ENCODE results near the gene PCYT1A. TPM values are rescaled to one million over a fixed set of nuclear protein-coding genes. Genes with fewer than 3 reads are reported as not detected.

The PCYT1A gene
- total and polyA plus RNA-seq, 8 donors, result 36.2 to 71.0 (median 41.7) TPM

DNA sequence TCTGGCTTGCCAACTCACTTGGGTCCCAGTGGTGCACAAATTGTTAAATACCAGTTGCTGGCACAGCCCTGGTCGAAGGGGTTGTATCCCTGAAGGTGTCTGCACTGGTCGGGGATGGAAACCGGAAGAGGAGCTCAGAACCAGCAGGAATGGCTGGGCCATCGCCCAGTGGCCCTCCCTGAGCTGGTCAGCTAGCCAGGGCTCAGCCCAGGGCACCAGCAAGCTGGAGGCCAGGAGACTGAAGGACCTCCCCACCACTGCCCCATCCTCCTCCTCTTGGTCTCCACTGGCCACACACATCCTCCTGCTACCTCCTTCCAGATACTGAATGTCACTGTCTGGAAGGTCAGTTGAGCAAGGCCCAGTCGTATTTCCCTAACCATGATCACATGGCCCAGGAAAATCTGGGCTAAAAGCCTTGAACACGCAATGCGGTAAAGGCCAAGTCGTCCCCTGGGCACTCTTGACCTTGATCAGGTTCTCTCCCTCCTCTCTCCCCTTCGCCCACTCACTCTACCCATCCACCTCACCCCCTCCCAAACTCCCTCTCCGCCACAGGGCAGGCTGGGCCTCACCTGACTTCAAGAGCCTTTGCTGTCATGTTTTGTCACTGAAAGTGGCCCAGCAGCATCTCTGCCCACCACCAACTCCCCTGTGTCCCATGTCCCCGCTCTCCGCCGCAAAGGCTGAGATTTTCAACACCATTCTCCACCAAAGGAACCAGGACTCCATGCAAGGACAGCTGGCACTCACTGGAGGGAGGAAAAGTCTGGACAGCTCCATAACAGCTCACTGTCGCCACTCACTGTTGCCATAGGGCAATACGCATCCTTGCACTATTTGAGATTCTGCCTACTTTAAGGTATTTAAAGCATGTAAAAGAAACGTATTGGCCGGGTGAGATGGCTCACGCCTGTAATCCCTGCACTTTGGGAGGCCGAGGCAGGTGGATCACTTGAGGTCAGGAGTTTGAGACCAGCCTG lies 88.5 kb downstream of the PCYT1A start:
- no peaks in the 10 kb centered on the region for H3K9me3 ChIP-seq
- ATAC-seq (no peak), DNase-seq (no peak)
- TF ChIP-seq, protein P1, sequence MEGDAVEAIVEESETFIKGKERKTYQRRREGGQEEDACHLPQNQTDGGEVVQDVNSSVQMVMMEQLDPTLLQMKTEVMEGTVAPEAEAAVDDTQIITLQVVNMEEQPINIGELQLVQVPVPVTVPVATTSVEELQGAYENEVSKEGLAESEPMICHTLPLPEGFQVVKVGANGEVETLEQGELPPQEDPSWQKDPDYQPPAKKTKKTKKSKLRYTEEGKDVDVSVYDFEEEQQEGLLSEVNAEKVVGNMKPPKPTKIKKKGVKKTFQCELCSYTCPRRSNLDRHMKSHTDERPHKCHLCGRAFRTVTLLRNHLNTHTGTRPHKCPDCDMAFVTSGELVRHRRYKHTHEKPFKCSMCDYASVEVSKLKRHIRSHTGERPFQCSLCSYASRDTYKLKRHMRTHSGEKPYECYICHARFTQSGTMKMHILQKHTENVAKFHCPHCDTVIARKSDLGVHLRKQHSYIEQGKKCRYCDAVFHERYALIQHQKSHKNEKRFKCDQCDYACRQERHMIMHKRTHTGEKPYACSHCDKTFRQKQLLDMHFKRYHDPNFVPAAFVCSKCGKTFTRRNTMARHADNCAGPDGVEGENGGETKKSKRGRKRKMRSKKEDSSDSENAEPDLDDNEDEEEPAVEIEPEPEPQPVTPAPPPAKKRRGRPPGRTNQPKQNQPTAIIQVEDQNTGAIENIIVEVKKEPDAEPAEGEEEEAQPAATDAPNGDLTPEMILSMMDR (IDR thresholded peaks at IDR 0.05), result no peak
- H3K27me3 ChIP-seq, result peaks cover 0 to 9% of the 10 kb centered on the region in 2 donors
- intact Hi-C loops (cut with DNase I), result no loop called here
- no peaks in the 10 kb centered on the region for H3K36me3 ChIP-seq
- no peak overlapping the region for H3K4me3 ChIP-seq
- H3K4me1 ChIP-seq, result peaks cover 0 to 40% of the 10 kb centered on the region in 2 donors
- H3K27ac ChIP-seq, result no peak overlapping the region

DNA sequence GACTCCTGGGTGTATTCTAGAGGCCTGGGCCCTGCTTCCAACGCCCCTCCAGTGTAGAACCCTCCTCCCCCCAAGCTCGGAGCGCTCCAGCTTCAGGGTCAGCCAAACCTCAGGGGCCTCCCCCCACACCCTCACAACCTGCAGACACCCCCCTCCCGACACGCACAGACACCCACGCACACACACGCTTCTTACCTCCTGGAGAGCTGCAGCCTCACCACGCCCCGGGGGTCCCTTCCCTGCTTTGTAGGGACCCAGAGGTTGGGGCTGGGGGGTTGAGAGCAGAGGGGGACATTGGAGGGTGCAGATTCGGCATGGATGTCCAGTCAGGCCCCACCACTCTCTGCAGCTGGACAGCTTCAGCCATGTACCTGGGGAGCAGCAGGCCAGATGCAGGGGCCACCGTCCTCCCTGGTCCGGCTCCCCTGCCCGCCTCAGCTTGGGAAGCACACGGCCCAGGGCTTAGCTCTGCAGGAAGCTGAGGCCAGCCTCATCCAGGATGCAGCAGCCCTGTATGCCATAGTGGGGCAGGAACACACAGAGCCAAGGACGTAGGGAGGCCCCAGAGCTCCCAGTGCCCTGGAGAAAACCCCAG lies 89.3 kb downstream of the PCYT1A start:
- intact Hi-C loops (cut with DNase I), result no loop called here
- ATAC-seq (no peak), DNase-seq (peak in 1 of 4 donors; percentile 46)
- Histone ChIP-seq H3K27me3 (peaks cover 0 to 3% of the 10 kb centered on the region in 2 donors), H3K4me1 (peaks cover 0 to 40% of the 10 kb centered on the region in 2 donors), H3K9me3 (no peaks in the 10 kb centered on the region), H3K36me3 (no peaks in the 10 kb centered on the region), H3K4me3 (no peak overlapping the region), H3K27ac (no peak overlapping the region)
- TF ChIP-seq, protein P1 (IDR thresholded peaks at IDR 0.05), result no peak

DNA sequence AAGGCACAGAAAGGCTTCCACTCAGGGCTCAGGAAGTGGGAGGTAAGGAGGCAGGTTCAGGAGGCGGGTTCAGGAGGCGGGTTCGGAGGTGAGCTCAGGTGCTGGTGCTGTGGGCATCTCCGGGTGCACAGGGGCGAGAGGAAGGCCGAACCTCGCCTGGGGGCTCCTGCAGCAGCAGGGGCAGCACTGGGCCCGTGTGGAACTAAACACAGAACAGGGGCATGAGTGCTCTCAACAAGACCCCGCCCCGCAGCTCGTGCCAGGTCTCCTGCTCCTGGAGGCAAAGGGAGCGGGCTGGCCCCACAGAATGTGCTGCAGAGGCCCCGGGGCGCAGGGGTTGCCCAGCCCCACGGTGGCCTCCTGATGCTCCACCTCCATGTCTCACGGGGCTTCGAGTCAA lies 90.0 kb downstream of the PCYT1A start:
- Histone ChIP-seq H3K4me3 (no peak overlapping the region), H3K4me1 (peaks cover 0 to 40% of the 10 kb centered on the region in 2 donors), H3K27me3 (no peaks in the 10 kb centered on the region), H3K36me3 (no peaks in the 10 kb centered on the region), H3K9me3 (no peaks in the 10 kb centered on the region), H3K27ac (no peak overlapping the region)
- intact Hi-C loops (cut with DNase I), result no loop called here
- DNase-seq, result peak in 1 of 4 donors; percentile 61
- TF ChIP-seq, protein P1 (IDR thresholded peaks at IDR 0.05), result no peak
- ATAC-seq, result no peak

DNA sequence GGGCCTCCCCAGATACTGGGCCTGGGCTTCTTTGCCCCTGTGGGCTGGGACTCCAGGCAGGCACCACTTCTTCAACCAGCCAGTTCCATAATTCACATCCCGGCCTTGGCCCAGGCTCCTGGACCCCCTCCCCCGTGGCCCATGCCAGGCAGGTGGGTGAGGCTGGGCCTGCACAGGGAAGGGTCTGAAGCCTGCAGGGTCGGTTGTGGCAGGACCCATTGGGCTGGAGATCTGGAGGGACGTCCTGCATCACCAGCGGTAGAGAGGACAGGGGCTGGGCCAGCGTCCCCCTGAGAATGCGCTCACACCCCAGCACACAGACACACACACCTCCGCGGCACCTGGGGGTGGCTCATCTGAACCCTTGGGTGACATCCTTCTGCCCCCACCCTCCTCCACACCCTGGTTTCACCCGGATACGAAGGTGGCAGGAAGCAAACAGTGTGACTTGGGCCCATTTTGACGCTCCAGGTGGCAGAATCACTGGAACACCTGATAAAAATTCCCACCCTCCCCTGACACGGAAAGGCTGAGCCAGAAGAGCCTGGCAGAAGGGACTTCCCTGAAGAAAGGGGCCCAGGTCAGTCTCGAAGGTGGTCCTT lies 91.8 kb downstream of the PCYT1A start:
- ATAC-seq (no peak), DNase-seq (peak in 1 of 4 donors; percentile 76)
- no peak overlapping the region for H3K4me3 ChIP-seq
- H3K27me3 ChIP-seq, result no peaks in the 10 kb centered on the region
- intact Hi-C loops (cut with DNase I), result no loop called here
- TF ChIP-seq, protein P1 (IDR thresholded peaks at IDR 0.05), result no peak
- no peaks in the 10 kb centered on the region for H3K9me3 ChIP-seq
- H3K36me3 ChIP-seq, result no peaks in the 10 kb centered on the region
- peaks cover 0 to 52% of the 10 kb centered on the region in 2 donors for H3K4me1 ChIP-seq
- H3K27ac ChIP-seq, result no peak overlapping the region

DNA sequence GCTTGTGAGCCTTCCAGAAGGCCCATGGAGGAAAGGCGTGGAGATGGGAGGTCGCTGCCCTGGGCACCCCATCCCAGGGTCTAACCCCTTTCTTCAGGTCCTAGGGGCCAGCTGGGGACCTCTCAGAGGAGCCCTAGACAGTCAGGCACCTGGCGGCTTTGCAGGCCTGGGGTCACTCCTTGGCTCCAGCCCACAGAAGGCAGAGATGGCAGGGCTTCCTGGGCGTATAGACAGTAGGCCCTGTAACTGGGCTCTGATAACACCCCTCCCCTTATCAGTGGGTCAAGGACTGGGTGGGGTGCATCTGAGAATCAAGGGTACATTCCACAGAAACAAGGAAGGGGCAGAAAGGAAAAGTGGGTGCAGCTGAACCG lies 93.0 kb downstream of the PCYT1A start:
- H3K4me1 ChIP-seq, result peaks cover 0 to 52% of the 10 kb centered on the region in 2 donors
- TF ChIP-seq, protein P1 (IDR thresholded peaks at IDR 0.05), result no peak
- H3K27ac ChIP-seq, result peak overlapping the region; percentile 39 to 94
- ATAC-seq, result no peak
- peak in 1 of 4 donors; percentile 64 for DNase-seq
- no peaks in the 10 kb centered on the region for H3K9me3 ChIP-seq
- intact Hi-C loops (cut with DNase I), result loop anchor here in 1 of 2 donors (5.0 kb wide), 1 partner anchor 122 kb away; no protein-coding TSS in a partner anchor
- H3K36me3 ChIP-seq, result no peaks in the 10 kb centered on the region
- no peaks in the 10 kb centered on the region for H3K27me3 ChIP-seq
- H3K4me3 ChIP-seq, result no peak overlapping the region

Measured in left lung (tissue), 10 donors.